Effector memory CD8-positive, alpha-beta T cell (primary cell): Measurements from ENCODE around the gene AMOTL1.
"Not testable (repeated sequence)": the region's sequence is repeated elsewhere in the genome, so short reads cannot be mapped to it uniquely, and the experiment has no call there.

ENCODE experiments used
- ATAC-seq: fragments of 150-1000 bp; cut with Tn5 transposase; replicated peaks from 2 replicates; pipeline ENCODE4 v1.10.0; 2021; ENCODE audit warnings: mild to moderate bottlenecking, moderate library complexity
- DNase-seq, 3 experiments: peaks; one replicate each; pipeline ENCODE4 v3.0.0; 2021
- H3K27ac Mint-ChIP-seq, 2 donors: one replicate each; pipeline ENCODE4 v1.8.0; 2022; ENCODE audit warnings: mild to moderate bottlenecking in 2 of 2, mixed read lengths in 2 of 2, moderate library complexity in 2 of 2
- H3K27me3 Mint-ChIP-seq, 2 donors: one replicate each; pipeline ENCODE4 v1.8.0; 2022; ENCODE audit warnings: mixed read lengths in 2 of 2
- H3K36me3 Mint-ChIP-seq: one replicate; pipeline ENCODE4 v1.8.0; 2022; ENCODE audit warnings: mild to moderate bottlenecking, moderate library complexity, mixed read lengths; ENCODE audit not compliant: insufficient read depth
- H3K4me1 Mint-ChIP-seq, 2 donors: one replicate each; pipeline ENCODE4 v1.8.0; 2022; ENCODE audit warnings: low read depth in 2 of 2, mixed read lengths in 2 of 2
- H3K4me3 Mint-ChIP-seq, 2 donors: one replicate each; pipeline ENCODE4 v1.8.0; 2022; ENCODE audit warnings: mild to moderate bottlenecking in 2 of 2, mixed read lengths in 2 of 2, moderate library complexity in 2 of 2
- H3K9me3 Mint-ChIP-seq, 2 donors: one replicate each; pipeline ENCODE4 v1.8.0; 2022; ENCODE audit warnings: mixed read lengths in 2 of 2

Gene AMOTL1

GRCh38 chr11:94831529-94831928, 63.4 kb downstream of the AMOTL1 start:
- Mint-ChIP-seq H3K4me1 (no peaks in the 10 kb centered on the region), H3K36me3 (no peaks in the 10 kb centered on the region), H3K27me3 (peaks cover 12 to 31% of the 10 kb centered on the region in 2 donors), H3K4me3 (no peak overlapping the region), H3K27ac (no peak overlapping the region), H3K9me3 (no peaks in the 10 kb centered on the region)
- DNase-seq = no peak
- ATAC-seq = no peak

- Mint-ChIP-seq H3K4me3 (no peak overlapping the region), H3K27ac (no peak overlapping the region), H3K9me3 (no peaks in the 10 kb centered on the region), H3K36me3 (no peaks in the 10 kb centered on the region), H3K27me3 (peaks cover 12 to 31% of the 10 kb centered on the region in 2 donors), H3K4me1 (no peaks in the 10 kb centered on the region)
- ATAC-seq = no peak
- no peak for DNase-seq
Observed at GRCh38 chr11:94832604-94833235, 64.6 kb downstream of the AMOTL1 start.

- no peaks in the 10 kb centered on the region for H3K9me3 Mint-ChIP-seq
- no peak overlapping the region for H3K4me3 Mint-ChIP-seq
- H3K36me3 Mint-ChIP-seq = no peaks in the 10 kb centered on the region
- peaks cover 17 to 24% of the 10 kb centered on the region in 2 donors for H3K27me3 Mint-ChIP-seq
- H3K27ac Mint-ChIP-seq = no peak overlapping the region
- no peaks in the 10 kb centered on the region for H3K4me1 Mint-ChIP-seq
- no peak for DNase-seq
- ATAC-seq = no peak
Observed at GRCh38 chr11:94834911-94835593, 66.9 kb downstream of the AMOTL1 start.

GRCh38 chr11:94835594-94835927, 67.4 kb downstream of the AMOTL1 start:
- H3K27ac Mint-ChIP-seq = no peak overlapping the region
- H3K9me3 Mint-ChIP-seq = no peaks in the 10 kb centered on the region
- H3K4me1 Mint-ChIP-seq = no peaks in the 10 kb centered on the region
- peaks cover 15 to 21% of the 10 kb centered on the region in 2 donors for H3K27me3 Mint-ChIP-seq
- no peaks in the 10 kb centered on the region for H3K36me3 Mint-ChIP-seq
- DNase-seq (no peak), ATAC-seq (no peak)
- H3K4me3 Mint-ChIP-seq = no peak overlapping the region

GRCh38 chr11:94837317-94837716, 69.2 kb downstream of the AMOTL1 start:
- no peak for DNase-seq
- no peak overlapping the region for H3K4me3 Mint-ChIP-seq
- no peak for ATAC-seq
- no peaks in the 10 kb centered on the region for H3K36me3 Mint-ChIP-seq
- peaks cover 9 to 20% of the 10 kb centered on the region in 2 donors for H3K27me3 Mint-ChIP-seq
- H3K9me3 Mint-ChIP-seq = no peaks in the 10 kb centered on the region
- H3K27ac Mint-ChIP-seq = no peak overlapping the region
- no peaks in the 10 kb centered on the region for H3K4me1 Mint-ChIP-seq

- Mint-ChIP-seq H3K27ac (no peak overlapping the region), H3K36me3 (no peaks in the 10 kb centered on the region), H3K27me3 (peaks cover 9 to 20% of the 10 kb centered on the region in 2 donors), H3K4me1 (no peaks in the 10 kb centered on the region), H3K9me3 (no peaks in the 10 kb centered on the region), H3K4me3 (no peak overlapping the region)
- ATAC-seq = no peak
- DNase-seq = no peak
Observed at GRCh38 chr11:94838027-94838731, 70.0 kb downstream of the AMOTL1 start.

GRCh38 chr11:94840209-94840608, 72.1 kb downstream of the AMOTL1 start:
- Mint-ChIP-seq H3K9me3 (no peaks in the 10 kb centered on the region), H3K27me3 (peaks cover 15 to 16% of the 10 kb centered on the region in 2 donors), H3K27ac (no peak overlapping the region), H3K4me3 (no peak overlapping the region), H3K4me1 (no peaks in the 10 kb centered on the region), H3K36me3 (no peaks in the 10 kb centered on the region)
- ATAC-seq (no peak), DNase-seq (no peak)

- H3K4me3 Mint-ChIP-seq = no peak overlapping the region
- no peaks in the 10 kb centered on the region for H3K9me3 Mint-ChIP-seq
- H3K4me1 Mint-ChIP-seq = no peaks in the 10 kb centered on the region
- ATAC-seq = no peak
- H3K27me3 Mint-ChIP-seq = peaks cover 14 to 25% of the 10 kb centered on the region in 2 donors
- H3K27ac Mint-ChIP-seq = no peak overlapping the region
- DNase-seq = no peak
- H3K36me3 Mint-ChIP-seq = no peaks in the 10 kb centered on the region
Observed at GRCh38 chr11:94844031-94844430, 75.9 kb downstream of the AMOTL1 start.

- H3K27ac Mint-ChIP-seq = no peak overlapping the region
- H3K4me3 Mint-ChIP-seq = no peak overlapping the region
- peaks cover 3% of the 10 kb centered on the region for H3K36me3 Mint-ChIP-seq
- ATAC-seq (no peak), DNase-seq (no peak)
- H3K27me3 Mint-ChIP-seq = peaks cover 20 to 29% of the 10 kb centered on the region in 2 donors
- H3K4me1 Mint-ChIP-seq = no peaks in the 10 kb centered on the region
- no peaks in the 10 kb centered on the region for H3K9me3 Mint-ChIP-seq
Observed at GRCh38 chr11:94845622-94846021, 77.5 kb downstream of the AMOTL1 start.

- no peak for ATAC-seq
- no peak overlapping the region for H3K4me3 Mint-ChIP-seq
- peaks cover 24 to 32% of the 10 kb centered on the region in 2 donors for H3K27me3 Mint-ChIP-seq
- H3K36me3 Mint-ChIP-seq = peaks cover 3% of the 10 kb centered on the region
- H3K4me1 Mint-ChIP-seq = no peaks in the 10 kb centered on the region
- no peak overlapping the region for H3K27ac Mint-ChIP-seq
- DNase-seq = no peak
- no peaks in the 10 kb centered on the region for H3K9me3 Mint-ChIP-seq
Observed at GRCh38 chr11:94849839-94850238, 81.7 kb downstream of the AMOTL1 start.

GRCh38 chr11:94851864-94852636, 83.9 kb downstream of the AMOTL1 start:
- Mint-ChIP-seq H3K4me3 (no peak overlapping the region), H3K4me1 (no peaks in the 10 kb centered on the region), H3K9me3 (no peaks in the 10 kb centered on the region), H3K27me3 (peaks cover 24 to 34% of the 10 kb centered on the region in 2 donors), H3K27ac (no peak overlapping the region), H3K36me3 (peaks cover 3% of the 10 kb centered on the region)
- no peak for ATAC-seq
- no peak for DNase-seq

- ATAC-seq, H3K4me1 Mint-ChIP-seq, H3K4me3 Mint-ChIP-seq, H3K9me3 Mint-ChIP-seq, H3K36me3 Mint-ChIP-seq, H3K27ac Mint-ChIP-seq, DNase-seq: not testable (repeated sequence)
- H3K27me3 Mint-ChIP-seq = peaks cover 24 to 38% of the 10 kb centered on the region in 2 donors
Observed at GRCh38 chr11:94853288-94853687, 85.1 kb downstream of the AMOTL1 start.

- peaks cover 24 to 41% of the 10 kb centered on the region in 2 donors for H3K27me3 Mint-ChIP-seq
- H3K9me3 Mint-ChIP-seq = no peaks in the 10 kb centered on the region
- H3K36me3 Mint-ChIP-seq = peaks cover 3% of the 10 kb centered on the region
- H3K4me1 Mint-ChIP-seq = no peaks in the 10 kb centered on the region
- H3K4me3 Mint-ChIP-seq = no peak overlapping the region
- DNase-seq (no peak), ATAC-seq (no peak)
- H3K27ac Mint-ChIP-seq = no peak overlapping the region
Observed at GRCh38 chr11:94853836-94854235, 85.7 kb downstream of the AMOTL1 start.
